RPMI8226 (cell line): Measurements from ENCODE around the gene GORAB.

ENCODE experiments used
- DNase-seq: peaks from one replicate; pipeline ENCODE4 v3.0.0-alpha.2; 2015

The GORAB gene

GRCh38 chr1:170593173-170594011, 61.4 kb downstream of the GORAB start:
- DNase-seq: no peak

DNA sequence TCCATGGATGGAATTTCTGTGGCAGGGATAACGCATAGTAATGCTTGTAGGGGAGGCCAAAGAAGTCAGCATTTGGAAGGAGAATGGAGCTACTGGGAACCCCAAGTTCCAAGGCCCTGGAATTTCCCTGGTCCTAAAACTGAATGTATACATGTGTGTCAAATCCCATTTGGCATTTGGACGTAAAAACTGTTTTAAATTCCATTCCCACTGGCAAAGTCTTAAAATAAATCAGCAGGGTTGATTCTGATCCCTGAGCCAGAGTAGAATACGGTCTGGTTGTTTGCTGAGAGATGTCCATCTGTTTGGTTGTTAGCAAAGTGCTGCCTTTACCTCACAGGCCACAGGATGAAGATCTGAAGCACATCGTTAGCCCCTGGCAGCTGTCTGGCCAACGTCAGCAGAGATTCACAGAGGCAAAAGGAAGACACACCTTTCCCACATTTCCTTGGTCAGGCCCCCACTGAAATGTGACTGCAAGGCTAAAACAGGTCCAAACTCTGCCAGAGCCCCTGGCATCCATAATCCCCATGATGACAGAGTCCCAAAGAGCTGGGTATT, 62.2 kb downstream of the GORAB start:
- DNase-seq: no peak

GRCh38 chr1:170596701-170597100, 64.7 kb downstream of the GORAB start:
- no peak for DNase-seq

DNA sequence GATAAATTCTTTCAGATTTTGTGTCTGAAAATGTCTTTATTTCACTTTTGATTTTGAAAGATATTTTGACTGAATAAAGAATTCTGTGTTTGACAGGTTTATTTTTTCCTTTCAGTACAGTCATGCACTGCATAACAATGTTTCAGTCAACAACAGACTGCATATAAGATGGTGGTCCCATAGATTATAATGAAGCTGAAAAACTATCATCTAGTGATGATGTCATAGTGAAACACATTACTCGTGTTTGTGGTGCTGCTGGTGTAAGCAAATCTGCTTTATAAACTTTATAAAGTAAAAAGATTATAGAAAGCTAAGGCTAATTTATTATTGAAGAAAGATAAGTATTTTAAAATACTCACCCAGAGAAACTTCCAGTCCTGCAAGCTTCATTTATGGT, 66.7 kb downstream of the GORAB start:
- DNase-seq: no peak

DNA sequence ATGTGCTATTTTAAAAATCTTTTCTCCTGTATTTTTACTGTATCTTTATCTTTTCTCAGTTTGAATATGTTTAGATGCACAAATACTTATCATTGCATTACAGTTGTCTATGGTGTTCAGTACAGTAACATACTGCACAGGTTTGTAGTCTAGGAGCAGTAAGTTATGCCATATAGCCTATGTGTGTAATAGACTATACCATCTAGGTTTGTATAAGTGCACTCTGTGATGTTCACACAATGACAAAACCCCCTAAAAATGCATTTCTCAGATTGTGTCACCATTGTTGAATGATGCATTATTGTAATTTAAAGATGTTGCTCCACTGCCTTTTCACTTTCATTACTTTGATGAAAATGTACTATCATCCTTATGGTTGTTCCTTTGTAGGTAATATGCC, 67.1 kb downstream of the GORAB start:
- no peak for DNase-seq

DNA sequence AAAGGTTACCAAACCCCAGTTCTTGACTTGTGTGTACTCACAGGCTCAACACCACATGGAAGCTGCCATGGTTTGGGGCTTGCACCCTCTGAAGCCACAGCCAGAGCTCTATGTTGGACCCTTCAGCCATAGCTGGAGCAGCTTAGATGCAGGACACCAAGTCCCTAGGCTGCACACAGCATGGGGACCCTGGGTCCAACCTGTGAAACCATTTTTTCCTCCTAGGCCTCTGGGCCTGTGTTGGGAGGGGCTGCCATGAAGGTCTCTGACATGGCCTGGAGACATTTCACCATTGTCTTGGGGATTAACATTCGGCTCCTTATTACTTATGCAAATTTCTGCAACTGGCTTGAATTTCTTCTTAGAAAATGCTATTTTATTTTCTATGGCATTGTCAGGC, 69.9 kb downstream of the GORAB start:
- DNase-seq: no peak
